Brain microvascular endothelial cell (primary cell): ENCODE measurements around the gene HTT.

Experiments
- DNase-seq: peaks from one replicate; pipeline ENCODE4 v3.0.0-alpha.2; 2020
- H3K27ac ChIP-seq: fragments of 250-450 bp; sonication (Bioruptor Pico); 2 replicates; pipeline ENCODE4 v1.5.1; 2020; ENCODE audit warnings: mild to moderate bottlenecking, moderate library complexity
- H3K27me3 ChIP-seq: fragments of 250-450 bp; sonication (Bioruptor Pico); replicated peaks from 2 replicates; pipeline ENCODE4 v1.5.1; 2020; ENCODE audit warnings: mild to moderate bottlenecking
- H3K36me3 ChIP-seq: fragments of 250-450 bp; sonication (Bioruptor Pico); replicated peaks from 2 replicates; pipeline ENCODE4 v1.5.1; 2020; ENCODE audit warnings: mild to moderate bottlenecking
- H3K4me3 ChIP-seq: 2 replicates; pipeline ENCODE4 v1.5.1; 2011; ENCODE audit warnings: low read depth, mild to moderate bottlenecking, control low read depth, low read length, moderate library complexity
- in situ Hi-C: cut with HindIII; loops from 2 replicates; pipeline ENCODE4 v1.10.0; 2017; ENCODE audit warnings: low sequenced_read_pairs, low pct_ligation_motif_present
- TF ChIP-seq, protein P1 (sequence below): IDR thresholded peaks from 2 replicates; pipeline ENCODE4 v1.5.1; 2011; ENCODE audit warnings: low read depth, mild to moderate bottlenecking, moderate library complexity, low read length, control low read depth, inconsistent platforms; ENCODE audit errors: missing control alignments

HTT gene

DNA sequence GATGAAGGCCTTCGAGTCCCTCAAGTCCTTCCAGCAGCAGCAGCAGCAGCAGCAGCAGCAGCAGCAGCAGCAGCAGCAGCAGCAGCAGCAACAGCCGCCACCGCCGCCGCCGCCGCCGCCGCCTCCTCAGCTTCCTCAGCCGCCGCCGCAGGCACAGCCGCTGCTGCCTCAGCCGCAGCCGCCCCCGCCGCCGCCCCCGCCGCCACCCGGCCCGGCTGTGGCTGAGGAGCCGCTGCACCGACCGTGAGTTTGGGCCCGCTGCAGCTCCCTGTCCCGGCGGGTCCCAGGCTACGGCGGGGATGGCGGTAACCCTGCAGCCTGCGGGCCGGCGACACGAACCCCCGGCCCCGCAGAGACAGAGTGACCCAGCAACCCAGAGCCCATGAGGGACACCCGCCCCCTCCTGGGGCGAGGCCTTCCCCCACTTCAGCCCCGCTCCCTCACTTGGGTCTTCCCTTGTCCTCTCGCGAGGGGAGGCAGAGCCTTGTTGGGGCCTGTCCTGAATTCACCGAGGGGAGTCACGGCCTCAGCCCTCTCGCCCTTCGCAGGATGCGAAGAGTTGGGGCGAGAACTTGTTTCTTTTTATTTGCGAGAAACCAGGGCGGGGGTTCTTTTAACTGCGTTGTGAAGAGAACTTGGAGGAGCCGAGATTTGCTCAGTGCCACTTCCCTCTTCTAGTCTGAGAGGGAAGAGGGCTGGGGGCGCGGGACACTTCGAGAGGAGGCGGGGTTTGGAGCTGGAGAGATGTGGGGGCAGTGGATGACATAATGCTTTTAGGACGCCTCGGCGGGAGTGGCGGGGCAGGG lies 568 bp downstream of the HTT start:
- H3K4me3 ChIP-seq, result peak overlapping the region; percentile 90
- in situ Hi-C loops, result no loop called here
- H3K27me3 ChIP-seq, result no peaks in the 10 kb centered on the region

DNA sequence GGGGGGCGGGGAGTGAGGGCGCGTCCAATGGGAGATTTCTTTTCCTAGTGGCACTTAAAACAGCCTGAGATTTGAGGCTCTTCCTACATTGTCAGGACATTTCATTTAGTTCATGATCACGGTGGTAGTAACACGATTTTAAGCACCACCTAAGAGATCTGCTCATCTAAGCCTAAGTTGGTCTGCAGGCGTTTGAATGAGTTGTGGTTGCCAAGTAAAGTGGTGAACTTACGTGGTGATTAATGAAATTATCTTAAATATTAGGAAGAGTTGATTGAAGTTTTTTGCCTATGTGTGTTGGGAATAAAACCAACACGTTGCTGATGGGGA lies 1.1 kb downstream of the HTT start:
- in situ Hi-C loops, result no loop called here
- Histone ChIP-seq H3K4me3 (peak overlapping the region; percentile 90), H3K36me3 (no peaks in the 10 kb centered on the region), H3K27ac (peak overlapping the region; percentile 69), H3K27me3 (no peaks in the 10 kb centered on the region)
- TF ChIP-seq, protein P1, sequence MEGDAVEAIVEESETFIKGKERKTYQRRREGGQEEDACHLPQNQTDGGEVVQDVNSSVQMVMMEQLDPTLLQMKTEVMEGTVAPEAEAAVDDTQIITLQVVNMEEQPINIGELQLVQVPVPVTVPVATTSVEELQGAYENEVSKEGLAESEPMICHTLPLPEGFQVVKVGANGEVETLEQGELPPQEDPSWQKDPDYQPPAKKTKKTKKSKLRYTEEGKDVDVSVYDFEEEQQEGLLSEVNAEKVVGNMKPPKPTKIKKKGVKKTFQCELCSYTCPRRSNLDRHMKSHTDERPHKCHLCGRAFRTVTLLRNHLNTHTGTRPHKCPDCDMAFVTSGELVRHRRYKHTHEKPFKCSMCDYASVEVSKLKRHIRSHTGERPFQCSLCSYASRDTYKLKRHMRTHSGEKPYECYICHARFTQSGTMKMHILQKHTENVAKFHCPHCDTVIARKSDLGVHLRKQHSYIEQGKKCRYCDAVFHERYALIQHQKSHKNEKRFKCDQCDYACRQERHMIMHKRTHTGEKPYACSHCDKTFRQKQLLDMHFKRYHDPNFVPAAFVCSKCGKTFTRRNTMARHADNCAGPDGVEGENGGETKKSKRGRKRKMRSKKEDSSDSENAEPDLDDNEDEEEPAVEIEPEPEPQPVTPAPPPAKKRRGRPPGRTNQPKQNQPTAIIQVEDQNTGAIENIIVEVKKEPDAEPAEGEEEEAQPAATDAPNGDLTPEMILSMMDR, result no peak
- no peak for DNase-seq

More for the DNA sequence above, 568 bp downstream of the HTT start:
- TF ChIP-seq, protein P1, result no peak
- Histone ChIP-seq H3K36me3 (no peaks in the 10 kb centered on the region), H3K27ac (peak overlapping the region; percentile 75)
- DNase-seq, result peak; percentile 66

DNA sequence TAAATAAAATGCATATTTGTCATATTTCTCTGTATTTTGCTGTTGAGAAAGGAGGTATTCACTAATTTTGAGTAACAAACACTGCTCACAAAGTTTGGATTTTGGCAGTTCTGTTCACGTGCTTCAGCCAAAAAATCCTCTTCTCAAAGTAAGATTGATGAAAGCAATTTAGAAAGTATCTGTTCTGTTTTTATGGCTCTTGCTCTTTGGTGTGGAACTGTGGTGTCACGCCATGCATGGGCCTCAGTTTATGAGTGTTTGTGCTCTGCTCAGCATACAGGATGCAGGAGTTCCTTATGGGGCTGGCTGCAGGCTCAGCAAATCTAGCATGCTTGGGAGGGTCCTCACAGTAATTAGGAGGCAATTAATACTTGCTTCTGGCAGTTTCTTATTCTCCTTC lies 3.3 kb downstream of the HTT start:
- TF ChIP-seq, protein P1, result no peak
- in situ Hi-C loops, result no loop called here

DNA sequence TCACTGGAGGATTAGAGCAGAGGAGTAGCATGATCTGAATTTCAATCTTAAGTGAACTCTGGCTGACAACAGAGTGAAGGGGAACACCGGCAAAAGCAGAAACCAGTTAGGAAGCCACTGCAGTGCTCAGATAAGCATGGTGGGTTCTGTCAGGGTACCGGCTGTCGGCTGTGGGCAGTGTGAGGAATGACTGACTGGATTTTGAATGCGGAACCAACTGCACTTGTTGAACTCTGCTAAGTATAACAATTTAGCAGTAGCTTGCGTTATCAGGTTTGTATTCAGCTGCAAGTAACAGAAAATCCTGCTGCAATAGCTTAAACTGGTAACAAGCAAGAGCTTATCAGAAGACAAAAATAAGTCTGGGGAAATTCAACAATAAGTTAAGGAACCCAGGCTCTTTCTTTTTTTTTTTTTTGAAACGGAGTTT lies 5.2 kb downstream of the HTT start:
- Histone ChIP-seq H3K4me3 (no peak overlapping the region), H3K27ac (no peak overlapping the region), H3K27me3 (no peaks in the 10 kb centered on the region), H3K36me3 (no peaks in the 10 kb centered on the region)
- no peak for DNase-seq
- in situ Hi-C loops, result no loop called here
- TF ChIP-seq, protein P1, result no peak

More for the DNA sequence above, 3.3 kb downstream of the HTT start:
- no peaks in the 10 kb centered on the region for H3K27me3 ChIP-seq
- no peak overlapping the region for H3K27ac ChIP-seq
- DNase-seq, result no peak
- no peak overlapping the region for H3K4me3 ChIP-seq
- H3K36me3 ChIP-seq, result no peaks in the 10 kb centered on the region

DNA sequence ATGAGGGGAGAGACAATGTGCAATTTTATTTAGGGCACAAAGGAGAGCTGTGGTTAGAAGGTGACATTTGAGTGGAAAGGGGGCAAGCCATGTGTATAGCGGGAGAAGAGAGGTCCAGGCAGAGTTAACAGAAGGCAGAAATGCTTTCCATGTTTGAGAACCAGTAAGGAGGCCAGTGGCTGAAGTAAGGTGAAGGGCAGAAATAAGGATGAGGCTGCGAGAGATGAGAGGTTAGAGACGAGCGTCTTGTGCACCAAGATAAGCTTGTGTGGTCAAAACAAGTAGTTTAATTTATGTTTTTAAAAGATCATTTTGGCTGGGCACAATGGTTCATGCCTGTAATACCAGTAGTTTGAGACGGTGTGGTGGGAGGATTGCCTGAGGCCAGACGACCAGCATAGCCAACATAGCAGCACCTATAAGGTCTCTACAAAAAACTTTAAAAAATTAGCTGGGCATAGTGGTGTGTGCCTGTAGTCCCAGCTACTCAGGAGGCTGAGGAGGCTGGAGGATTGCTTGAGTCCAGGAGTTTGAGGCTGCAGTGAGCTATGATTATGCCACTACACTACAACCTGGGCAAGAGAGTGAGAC lies 8.5 kb downstream of the HTT start:
- no peak for DNase-seq
- H3K27ac ChIP-seq, result no peak overlapping the region
- H3K4me3 ChIP-seq, result no peak overlapping the region
- in situ Hi-C loops, result no loop called here
- no peaks in the 10 kb centered on the region for H3K36me3 ChIP-seq
- no peaks in the 10 kb centered on the region for H3K27me3 ChIP-seq
- TF ChIP-seq, protein P1, result no peak
